ENCODE measurements around the gene TIMP2.
"Not testable (repeated sequence)": the region's sequence is repeated elsewhere in the genome, so short reads cannot be mapped to it uniquely, and the experiment has no call there.

TIMP2 gene

DNA sequence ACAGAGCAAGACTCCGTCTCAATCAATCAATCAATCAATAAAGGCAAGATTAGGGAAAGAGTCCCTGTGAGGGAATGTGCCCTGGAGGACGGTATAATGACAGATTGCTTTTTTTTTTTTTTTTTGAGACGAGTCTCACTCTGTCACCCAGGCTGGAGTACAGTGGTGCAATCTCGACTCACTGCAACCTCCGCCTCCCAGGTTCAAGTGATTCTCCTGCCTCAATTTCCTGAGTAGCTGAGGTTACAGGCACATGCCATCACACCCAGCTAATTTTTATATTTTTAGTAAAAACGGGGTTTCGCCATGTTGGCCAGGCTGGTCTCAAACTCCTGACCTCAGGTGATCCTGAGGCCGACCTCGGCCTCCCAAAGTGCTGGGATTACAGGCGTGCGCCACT, 35.1 kb downstream of the TIMP2 start:
- DNase-seq (ENCODE audit: low read depth in 2 of 2), result not testable (repeated sequence)

DNA sequence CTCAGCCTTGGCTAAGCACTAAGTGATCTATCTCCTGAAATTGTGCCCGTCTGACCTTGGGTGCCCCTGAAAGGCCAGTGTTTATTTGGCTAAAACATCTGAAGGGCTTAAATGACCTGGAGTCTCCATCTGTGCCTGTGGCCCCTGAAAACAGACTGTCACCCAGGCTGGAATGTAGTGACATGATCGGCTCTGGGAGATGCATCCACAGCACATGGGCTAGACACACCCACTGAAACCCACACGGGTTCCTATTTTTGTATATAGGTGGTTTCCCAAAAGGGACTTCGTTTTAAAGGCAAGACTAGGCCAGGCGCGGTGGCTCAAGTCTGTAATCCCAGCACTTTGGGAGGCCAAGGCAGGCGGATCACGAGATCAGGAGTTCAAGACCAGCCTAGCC, 35.7 kb downstream of the TIMP2 start:
- no peak for DNase-seq (ENCODE audit: low read depth in 2 of 2)

DNA sequence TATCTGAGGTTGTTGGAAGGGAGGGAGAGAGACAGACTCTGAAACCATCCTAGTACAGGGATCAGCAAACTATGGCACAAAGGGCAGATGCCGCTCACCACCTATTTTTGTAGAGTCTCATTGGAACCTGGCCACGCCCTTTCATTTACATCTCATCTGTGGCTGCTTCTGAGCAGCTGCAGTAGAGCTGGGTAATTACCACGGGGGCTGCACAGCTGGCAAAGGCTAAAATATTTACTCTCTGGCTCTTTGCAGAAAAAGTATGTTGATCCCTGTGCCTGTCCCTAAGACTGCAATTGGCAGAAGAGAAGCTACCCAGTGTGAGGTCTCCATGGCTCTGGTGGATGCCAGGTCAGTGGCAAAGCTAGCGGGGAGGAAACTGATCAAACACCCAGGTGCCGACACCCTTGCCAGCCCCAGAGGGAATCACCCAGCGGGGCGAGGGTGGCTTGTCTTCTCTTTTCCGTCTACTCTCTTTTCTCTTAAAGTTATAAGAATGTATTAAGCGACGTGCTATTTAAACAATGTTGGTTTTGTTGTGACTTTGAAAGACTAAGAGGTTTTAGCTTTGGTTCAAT, 36.2 kb downstream of the TIMP2 start:
- DNase-seq (ENCODE audit: low read depth in 2 of 2), result no peak

DNA sequence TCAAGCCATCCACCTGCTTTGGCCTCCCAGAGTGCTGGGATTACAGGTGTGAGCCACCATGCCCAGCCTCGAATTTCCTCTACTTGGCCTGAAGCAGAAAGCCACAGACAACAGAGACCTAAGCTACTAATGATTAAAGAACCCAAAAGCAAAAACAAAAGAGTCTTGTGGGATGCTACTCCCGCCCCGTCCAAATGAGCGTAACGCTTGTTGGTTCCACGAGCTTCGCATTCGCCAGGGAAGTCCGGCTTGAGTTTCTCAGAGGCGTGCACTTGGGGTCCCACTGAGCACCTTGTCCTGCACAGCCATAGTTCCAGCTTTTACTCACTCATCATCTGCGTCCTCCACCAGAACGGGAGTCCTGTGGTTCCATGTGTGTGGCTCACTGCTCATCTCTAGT, 38.2 kb downstream of the TIMP2 start:
- DNase-seq (ENCODE audit: low read depth in 2 of 2), result no peak

DNA sequence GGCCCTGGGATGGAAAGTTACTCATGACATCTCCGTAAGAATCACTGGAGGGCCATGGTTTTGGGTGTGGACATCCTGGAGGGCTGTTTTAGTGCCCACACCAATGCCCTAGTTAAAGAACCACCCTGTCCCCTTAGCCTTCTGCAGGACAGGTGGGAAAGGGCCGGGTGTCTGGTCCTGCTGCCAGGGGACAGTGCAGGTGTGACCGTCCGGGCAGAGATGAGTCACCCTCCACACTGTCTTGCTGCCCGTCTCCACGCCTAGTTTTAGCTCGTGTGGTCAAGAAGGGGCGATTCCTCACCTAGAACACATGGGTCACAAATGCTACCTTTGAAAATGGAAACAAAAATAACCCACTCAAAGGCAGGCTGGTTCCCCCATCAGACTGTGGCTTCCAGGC, 39.2 kb downstream of the TIMP2 start:
- DNase-seq (ENCODE audit: low read depth in 2 of 2), result no peak

DNA sequence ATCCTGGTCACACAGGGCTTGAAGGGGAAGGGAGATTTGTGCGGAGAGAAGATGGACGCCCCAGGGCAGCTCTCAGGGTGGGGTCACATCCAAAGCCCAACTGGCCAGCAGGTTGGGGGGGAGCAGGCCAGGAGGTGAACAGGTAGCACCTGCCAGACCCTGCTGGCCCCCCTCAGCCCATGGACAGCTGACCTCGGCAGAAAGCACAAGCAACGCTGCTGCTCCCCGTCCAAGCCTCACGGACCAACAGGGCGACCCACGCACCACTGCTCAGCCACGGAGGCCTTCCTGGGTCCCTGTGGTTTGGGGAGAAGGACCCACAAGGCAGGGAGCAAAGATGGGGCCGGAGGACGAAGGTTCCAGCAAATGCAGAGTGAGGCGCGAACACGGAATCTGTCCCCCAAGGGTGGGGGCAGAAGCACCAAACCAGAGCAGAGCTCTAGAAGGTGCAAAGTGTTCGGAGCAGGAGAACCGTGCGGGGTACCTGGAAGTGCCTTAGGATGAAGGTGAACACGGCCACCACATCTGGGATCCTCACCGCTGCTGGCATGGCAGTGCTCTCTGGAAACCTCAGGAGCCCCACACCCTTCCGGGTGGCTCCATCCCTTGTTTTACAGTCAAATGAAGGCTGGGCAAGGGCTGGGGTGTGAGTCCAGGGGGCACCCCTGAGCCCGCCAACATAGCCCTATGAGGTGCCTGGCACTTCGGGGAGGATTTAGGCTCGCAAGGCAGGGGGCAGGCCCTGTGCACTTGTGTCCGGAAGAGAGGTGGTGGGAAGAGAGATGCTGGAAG, 40.1 kb downstream of the TIMP2 start:
- DNase-seq (ENCODE audit: low read depth in 2 of 2), result no peak

DNA sequence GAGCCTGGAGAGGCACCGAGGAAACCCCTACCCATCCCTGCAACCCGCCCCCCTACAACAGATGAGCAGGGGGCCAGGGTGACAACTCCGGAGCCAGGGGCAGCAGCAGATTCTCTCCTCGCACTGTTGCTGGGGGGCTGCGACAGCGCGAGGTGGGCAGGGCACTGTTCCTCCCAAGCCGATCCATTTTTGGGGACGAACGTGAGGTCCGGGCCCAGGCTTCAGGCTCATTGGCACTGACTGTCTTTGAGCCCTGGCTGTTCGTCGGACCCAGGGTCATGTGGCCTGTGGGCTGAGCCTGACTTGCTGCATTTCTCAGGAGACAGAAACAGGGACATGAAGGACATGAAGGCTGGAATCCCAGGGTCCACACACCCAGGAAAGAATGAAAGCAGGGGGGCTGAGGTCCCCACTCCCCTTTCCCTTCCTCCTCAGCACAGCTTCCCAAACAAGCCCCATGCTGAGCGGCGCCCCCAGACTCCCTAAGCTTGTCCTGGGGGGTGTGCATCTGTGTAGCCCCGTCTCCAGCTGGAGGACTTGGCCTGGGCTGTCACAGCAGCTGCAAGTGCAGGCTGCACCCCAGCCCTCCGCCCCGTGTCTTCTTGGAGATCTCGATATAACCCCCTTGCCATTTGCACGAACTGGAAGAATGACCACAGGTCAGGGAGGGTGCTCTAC, 40.9 kb downstream of the TIMP2 start:
- DNase-seq (ENCODE audit: low read depth in 2 of 2), result no peak

DNA sequence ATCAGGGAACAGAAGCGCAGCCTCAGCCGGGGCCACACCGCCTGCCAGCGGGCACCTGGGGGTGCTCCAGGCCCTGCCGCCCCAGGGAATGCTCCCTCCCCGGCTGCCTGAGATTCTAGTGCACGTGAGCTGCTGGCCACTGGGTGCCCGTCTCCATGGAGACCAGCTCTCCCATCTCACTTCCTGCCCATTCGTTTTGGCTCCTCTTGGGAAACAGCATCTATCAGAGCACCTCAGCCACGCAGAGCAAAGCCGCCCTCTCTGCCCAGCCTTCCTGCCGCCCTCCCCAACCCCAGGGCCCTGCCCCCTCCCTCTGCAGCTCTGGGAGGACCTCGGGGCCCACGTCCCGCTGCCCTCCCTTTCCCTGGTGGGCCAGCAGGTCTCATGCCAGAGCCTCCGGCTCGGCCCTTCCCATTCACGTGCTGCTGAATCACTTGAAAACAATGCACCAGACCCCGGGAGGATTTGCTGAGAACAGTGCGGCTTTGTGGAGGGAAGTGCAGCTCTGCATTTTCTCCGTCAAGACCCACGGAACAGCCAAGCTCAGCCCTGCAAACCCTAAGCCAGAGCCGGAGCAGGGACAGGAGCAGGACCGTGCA, 41.6 kb downstream of the TIMP2 start:
- DNase-seq (ENCODE audit: low read depth in 2 of 2), result no peak

DNA sequence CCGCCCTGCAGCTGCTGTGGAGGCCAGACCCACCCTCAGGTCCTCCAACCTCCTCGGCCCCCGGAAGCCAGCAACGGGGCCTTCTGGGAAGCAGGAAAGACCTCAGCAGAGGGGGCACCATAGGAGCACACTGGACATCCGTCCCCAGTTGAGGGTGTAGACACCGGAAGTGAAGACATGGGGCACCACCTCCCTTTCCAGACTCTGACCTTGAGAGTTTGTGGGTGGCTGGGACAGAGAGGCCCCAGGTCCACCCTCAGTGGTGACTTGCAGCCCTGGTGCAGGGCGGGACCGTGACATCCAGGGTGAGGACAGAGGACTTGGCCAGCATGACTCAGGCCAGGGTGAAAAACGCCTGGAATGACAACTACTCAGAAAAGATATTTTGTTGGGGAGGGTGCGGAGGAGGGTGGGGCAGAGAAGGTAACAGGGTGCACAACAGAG, 42.1 kb downstream of the TIMP2 start:
- no peak for DNase-seq (ENCODE audit: low read depth in 2 of 2)

DNA sequence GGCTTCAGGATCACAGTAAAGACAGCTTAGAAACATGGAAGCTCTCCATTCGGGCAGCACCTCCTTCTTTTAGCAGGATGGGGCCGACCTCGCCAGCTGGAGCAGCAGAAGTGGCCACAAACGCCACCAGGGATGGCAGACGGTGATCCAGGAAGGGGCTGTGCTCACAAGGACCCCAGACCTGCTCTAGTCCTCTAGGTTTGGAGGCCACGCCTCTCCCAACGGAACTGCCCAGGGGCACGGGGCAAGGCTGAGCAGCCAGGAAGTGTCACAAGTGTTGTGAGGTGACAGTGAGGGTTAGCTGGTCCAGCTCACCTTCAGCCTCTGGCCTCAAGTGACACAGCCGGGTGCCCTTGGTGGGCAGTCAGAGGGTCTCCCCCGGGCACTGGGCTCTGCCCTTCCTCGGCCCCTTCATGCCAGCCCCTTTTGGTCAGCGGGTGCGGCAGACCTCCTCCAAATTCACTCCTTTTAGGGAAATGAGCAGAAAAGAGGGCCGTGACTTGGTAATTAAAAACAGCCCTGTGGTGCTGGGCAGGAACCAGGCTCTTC, 42.6 kb downstream of the TIMP2 start:
- DNase-seq (ENCODE audit: low read depth in 2 of 2), result no peak

DNA sequence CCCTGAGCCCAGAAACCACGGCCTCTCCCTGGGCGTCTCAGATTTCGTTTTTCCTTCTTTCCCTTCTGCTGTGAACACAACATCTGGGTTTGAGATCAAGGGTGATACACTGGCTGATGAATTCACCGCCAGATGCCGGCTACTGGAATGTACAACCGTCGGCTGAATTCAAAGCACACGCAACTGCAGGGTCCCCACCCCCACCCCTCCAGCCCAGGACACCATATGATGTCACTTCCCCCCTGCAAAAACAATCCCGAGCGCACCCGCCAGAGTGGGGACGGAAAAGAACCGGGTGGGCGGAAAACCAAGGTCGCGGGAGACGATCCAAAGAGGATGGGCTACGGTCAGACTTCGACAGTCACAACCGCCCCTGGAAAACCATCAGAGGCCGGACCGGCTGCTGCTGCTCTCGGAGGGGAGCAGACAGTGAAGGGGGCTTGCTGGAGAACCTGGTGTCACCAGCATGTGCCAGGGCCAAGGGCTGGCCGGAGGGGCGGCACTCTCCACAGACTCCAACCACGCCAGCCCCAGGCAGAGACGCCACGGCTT, 45.5 kb downstream of the TIMP2 start:
- DNase-seq (ENCODE audit: low read depth in 2 of 2), result no peak

DNA sequence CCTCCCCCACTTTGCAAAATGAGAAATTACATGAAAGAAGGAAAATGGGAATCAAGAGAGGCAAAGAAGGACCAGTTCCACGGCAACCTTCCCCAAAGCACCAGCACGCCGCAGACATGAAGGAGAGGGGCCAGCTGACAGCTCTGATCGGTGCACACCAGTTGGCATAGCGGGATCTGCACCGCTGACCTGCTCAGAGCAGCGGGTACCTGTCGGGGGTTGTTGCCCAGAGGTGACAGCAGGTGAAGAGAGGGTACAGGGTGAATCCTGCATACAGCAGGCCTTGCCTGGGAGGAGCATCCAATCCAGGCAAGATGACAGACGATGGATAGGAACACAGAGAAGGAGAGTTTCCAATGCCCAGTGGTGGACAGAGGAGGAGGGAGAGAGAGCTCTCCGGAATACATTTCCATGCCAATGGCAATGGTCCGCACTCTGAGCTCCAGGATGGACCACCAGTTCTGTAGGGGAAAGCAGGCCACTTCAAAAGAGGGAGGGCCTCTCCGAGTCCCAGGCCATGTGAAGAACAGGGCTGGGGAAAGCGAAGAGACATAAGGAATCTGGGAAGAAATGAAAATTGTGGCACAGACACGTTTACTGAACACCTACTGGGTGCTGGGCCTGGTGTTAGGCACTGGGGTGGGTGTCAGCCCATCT, 46.2 kb downstream of the TIMP2 start:
- DNase-seq (ENCODE audit: low read depth in 2 of 2), result no peak

DNA sequence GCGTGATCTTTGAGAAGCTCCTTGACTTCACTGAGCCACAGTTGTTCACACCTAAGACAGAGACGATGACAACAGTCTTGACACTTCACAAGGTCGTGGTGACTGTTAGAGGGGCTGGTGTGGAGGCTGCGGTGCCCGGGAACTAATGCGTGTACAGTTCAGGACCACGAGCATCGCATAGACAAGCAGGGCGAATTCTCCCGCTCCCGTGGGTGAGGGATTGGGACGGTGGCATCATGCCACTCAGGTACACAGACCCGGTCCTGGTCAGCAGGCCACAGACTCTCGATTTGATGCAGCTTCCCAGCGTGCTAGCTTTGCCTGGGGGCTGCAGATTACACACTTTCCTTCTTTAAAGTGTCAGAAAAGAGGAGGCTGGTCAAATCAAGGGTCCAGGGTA, 46.9 kb downstream of the TIMP2 start:
- no peak for DNase-seq (ENCODE audit: low read depth in 2 of 2)

DNA sequence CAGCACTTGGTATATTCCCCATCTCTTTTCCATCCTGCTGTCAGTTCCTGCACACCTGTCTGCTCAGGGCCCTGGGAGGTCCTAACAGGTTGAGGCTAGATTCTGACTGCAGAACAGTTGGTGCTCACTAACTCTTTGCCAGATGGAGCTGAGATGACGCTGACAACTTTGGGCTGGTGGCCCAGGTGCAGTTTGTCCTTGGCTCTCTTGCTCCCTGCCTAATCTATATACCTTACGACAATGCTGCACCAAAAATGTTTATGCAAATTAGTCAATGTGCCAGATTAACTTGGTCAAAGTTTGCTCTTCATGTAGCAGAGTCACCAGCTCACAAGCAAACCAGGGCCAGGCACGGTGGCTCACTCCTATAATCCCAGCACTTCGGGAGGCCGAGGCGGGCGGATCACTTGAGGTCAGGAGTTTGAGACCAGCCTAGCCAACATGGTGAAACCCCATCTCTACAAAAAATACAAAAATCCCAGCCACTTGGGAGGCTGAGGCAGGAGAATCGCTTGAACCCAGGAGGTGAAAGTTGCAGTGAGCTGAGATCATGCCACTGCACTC, 48.2 kb downstream of the TIMP2 start:
- not testable (repeated sequence) for DNase-seq (ENCODE audit: low read depth in 2 of 2)

DNA sequence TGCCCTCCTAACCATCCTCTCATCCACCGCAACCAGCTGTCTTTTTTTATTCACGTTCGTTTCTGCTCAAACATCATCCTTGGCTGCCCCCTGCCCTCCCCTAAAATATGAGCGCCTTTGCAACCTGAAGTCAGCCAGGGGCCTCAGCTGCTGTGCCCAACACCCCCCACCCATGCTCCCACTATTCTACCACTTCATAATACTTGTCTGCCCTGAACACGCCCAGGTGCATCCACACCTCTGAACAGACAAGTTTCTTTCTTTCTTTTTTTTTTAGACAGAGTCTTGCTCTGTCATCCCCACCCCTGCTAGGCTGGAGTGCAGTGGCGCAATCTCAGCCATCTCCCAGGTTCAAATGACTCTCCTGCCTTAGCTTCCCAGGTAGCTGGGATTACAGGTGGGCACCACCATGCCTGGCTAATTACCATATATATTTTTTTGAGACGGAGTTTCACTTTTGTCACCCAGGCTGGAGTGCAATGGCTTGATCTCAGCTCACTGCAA, 49.0 kb downstream of the TIMP2 start:
- no peak for DNase-seq (ENCODE audit: low read depth in 2 of 2)

DNA sequence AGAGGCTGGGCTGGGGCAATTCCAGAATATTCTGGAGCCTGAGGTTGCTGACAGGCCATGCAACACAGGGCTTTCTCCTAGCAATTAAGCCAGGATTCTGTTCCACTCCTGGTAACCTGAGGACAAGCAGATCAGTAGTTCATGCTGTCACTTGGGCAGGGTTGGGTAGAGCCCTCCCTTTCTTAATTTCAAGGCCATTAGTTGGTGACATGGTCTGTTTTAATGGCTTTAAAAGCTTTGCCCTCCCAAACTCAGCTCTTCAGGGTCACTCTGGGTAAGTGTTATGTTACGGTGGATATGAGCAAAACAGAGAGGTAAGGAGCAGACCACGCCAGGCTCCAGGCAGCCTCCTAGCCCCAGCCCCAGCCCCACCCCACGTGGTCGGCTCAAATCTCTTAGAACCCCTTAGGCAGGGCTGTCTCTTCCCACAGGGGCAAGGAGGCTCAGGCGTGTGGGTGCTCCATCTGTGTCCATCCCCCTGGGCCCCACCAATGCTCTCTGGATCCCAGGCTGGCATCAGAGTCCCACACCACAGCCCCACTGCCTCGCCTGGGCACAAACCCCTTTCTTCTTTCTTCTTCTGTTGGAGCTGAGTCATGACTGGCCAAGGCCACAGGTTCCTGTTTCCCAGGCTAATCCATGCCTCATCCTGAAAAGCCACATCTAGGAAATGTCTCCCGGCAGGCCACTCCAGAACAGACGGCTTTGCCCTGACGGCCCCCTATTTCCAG, 49.7 kb downstream of the TIMP2 start:
- no peak for DNase-seq (ENCODE audit: low read depth in 2 of 2)

DNA sequence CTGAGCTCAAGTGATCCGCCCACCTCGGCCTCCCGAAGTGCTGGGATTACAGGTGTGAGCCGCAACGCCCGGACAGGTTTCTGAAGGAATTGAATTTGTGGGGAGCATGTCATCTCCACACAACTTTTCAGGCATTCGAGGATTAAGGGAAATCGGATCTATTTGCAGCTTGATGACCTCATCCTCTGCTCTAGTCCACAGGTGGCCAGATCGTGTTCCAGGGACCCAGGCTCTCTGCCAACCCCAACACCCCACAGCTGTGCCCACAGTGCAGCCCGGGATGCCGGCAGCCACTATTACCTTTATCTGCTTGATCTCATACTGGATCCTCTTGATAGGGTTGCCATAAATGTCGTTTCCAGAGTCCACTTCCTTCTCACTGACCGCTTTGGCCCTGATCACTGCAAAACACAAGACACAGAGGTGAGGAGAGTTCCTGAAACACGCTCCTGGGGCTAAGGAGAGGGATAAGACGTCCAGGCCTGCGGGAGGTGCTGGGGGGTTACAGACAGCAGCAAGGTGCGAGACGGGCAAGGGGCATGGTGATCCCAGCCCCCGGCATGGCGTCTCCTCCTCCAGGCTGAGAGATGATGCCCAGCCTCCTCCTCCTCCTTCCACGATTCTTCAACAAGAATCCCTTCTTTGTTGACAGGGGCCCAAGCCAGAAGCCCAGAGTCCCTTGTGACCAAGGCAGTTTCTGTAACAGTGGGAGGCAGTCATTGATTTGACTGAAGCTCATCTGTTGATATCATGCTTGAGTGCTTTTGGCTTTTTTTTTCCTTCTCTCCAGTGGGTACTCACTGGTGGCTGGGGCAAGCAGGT, 51.5 kb downstream of the TIMP2 start:
- no peak for DNase-seq (ENCODE audit: low read depth in 2 of 2)

DNA sequence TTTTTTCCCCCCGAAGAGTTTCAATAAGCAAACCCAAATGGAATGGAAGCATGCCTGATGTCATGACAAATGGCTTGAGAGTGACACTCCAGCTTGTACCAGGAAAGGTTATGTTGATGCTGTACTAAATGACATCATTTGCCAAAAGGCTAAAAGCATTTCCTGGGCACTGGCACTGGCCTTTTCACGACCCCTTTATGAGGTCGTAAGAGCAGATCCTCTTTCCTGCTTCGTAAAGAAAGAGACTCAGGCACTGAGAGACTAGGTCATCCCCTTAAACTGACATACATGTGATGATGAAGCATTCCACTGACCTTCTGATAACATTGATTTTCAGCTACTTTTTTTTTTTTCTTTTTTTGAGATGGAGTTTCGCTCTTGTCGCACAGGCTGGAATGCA, 52.7 kb downstream of the TIMP2 start:
- no peak for DNase-seq (ENCODE audit: low read depth in 2 of 2)

DNA sequence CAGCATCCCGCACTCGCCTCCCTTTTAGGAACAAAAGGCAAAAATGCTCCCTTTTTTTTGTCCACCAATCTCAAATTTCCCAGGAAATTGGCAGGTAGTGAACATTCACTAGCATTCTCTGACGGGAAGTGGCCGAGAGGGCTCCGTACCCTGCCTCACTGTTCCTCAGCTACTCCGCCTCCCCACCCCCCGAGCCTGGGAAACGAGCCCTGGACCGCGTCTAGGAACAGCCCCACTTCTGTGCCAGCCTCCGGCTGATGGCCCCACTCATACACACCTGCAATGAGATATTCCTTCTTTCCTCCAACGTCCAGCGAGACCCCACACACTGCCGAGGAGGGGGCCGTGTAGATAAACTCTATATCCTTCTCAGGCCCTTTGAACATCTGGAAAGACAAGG, 54.6 kb downstream of the TIMP2 start:
- no peak for DNase-seq (ENCODE audit: low read depth in 2 of 2)

All from stimulated activated CD8-positive, alpha-beta memory T cell treated with anti-CD3 and anti-CD28 coated beads, Interleukin-7, amount 100 ng/mL, for 1 hour (primary cell).